Cortex of kidney (tissue), 1 donor: ENCODE data around the gene TMEM108.

Source experiments
- DNase-seq: peaks from one replicate; lab custom pipeline; 2025; lab: John Stamatoyannopoulos, UW

The TMEM108 gene

DNA sequence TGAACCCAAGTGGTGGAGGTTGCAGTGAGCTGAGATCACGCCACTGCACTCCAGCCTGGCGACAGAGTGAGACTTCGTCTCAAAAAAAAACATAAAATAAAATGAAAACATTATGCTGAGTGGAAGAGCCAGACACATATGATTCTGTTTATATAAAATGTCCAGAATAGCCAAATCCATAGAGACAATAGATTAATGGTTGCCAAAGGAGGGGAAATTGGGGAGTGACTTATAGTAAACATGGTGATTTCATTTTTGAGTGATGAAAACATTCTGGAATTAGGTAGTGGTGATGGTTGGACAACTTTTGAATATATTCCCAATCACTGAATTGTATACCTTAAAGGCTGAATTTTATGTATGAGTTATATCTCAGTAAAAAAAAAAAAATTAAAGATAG is 189.6 kb downstream of the TMEM108 start:
- DNase-seq: no peak

DNA sequence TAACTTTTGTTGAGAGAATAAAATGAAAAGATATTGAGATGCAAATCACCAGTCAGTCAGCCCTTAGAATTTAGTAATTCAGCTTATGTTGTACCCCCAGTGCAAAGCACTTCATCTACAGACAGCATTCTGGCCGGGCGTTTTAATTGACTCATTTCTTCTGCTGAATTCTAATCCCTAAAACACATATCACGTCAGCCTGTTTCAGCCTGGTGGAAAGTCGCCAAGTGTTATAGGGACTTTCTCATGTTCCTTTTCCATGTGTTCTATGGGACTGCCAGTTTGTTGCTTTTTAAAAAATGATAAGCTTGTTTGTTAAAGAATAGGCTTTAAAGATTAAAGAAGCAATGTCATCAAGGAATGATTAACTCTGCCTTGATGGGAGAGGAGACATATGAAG is 192.0 kb downstream of the TMEM108 start:
- no peak for DNase-seq

DNA sequence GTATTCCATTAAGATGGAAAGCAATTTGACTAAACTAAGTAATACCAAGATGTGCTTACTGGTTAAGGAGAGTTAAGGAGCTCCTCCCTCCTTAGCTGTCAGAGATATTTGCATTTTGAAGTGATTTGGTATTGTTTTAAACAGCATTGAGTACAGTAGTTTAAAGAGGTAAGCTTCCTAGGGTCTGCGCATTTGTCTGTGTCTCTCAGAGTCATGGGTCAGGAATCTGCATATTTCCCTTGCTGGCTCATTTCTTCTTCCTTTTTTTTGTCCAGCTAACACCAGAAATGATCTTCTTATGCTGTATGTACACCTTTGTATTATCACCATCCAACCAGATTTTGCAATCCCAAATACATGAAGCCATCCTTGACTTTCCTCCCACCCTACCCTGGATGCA is 198.7 kb downstream of the TMEM108 start:
- DNase-seq: no peak

DNA sequence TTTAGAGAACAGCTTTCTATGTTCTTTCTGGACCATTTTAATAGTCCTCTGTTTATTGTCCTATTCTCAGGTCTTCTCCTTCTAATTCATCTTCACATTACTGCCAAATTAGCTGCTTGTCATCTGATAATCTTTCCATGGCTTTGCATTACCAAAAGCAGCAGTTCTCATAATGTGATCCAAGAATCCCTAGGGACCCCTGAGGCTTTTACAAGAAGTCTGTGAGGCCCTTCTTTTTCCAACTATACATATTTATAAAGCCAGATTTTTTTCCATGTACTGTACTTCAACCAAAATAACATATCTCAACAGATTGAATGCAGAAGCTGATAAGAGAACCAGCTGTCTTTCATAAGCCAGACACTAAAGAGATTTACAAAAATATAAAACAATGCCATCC is 199.2 kb downstream of the TMEM108 start:
- no peak for DNase-seq

DNA sequence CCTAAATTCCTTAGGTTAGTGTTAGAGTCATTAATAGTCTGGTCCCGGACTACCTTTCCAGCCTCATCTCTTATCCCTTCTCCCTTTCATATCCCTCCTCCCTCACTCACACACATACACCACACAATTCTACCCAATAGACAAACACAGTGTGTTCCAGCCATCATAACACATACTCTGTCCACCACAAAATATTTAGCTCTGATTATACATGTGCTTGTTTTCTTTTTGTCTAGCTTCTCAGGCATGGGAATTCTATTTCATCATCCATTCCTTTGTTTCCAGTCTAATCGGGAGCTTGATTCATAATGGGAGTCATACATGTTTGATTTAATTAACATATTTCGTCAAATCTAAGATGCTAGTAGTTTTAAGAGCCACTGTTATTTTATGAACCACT is 199.8 kb downstream of the TMEM108 start:
- no peak for DNase-seq

DNA sequence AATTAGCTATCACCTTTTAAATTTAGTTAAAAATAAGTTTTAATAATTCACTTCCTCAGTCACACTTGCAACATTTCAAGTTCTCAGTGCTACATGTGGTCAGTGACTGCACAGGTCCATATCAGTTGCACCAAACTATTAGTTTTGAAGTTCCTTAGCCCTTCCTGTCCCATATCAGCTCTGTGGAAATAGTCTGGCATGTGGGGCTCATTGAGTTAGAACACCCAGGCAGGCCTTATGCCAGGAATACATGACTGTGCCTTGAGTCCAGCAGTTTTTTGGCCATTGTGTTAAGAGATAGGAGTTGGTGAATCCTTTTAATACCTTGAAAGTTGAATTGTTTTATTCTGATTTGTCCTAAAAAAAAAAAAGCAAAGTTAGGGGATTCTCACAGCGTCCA is 207.9 kb downstream of the TMEM108 start:
- DNase-seq: no peak

DNA sequence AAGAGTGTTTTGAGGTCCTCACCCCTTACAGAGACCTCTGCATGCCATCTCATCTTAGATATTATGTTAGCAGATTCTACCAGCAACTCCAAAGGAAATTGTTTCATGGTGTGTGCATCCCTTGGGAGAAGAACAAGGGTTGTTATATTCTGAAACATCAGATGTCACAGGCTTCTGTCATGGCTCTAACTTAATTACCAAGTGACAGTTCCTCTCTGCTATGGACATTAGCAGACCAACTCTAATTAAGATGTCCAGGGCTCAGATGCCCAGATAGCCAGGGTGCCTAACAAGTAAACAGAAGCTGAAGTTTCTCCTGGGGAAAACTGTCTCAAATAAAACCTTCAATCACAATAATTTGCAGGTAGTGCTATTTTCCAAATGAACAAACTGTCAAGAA is 208.6 kb downstream of the TMEM108 start:
- no peak for DNase-seq

DNA sequence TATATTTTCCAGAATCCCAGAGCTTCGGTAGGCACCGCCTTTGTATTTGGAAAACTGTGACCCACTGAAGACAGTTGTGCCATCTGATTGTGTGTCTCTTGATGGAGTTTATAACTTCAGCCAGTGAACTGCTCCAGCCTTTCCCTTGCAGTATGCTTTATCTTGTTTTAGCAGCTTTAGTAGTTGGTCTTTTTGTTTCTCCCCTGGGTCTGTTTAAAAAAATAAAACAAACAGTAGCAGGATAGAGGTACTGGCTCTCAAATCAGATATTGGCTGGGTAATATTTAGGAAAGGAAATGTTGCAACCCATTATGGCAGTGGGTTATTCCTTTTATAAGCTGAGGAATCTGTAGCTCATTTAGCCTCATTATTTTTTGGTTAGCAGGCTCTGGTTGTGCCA is 210.2 kb downstream of the TMEM108 start:
- DNase-seq: no peak

DNA sequence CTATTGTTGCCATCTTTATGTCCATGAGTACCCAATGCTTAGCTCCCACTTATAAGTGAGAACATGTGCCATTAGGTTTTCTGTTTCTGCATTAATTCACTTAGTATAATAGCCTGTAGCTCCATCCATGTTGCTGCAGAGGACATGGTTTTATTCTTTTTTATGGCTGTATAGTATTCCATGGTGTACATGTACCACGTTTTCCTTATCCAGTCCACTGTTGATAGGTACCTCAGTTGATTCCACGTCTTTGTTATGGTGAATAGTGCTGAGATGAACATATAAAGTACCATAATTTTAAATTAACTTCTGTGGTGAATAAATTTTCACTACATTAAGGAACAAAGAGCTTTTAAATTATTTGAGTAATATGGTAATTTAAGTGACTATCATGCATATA is 211.3 kb downstream of the TMEM108 start:
- DNase-seq: no peak

DNA sequence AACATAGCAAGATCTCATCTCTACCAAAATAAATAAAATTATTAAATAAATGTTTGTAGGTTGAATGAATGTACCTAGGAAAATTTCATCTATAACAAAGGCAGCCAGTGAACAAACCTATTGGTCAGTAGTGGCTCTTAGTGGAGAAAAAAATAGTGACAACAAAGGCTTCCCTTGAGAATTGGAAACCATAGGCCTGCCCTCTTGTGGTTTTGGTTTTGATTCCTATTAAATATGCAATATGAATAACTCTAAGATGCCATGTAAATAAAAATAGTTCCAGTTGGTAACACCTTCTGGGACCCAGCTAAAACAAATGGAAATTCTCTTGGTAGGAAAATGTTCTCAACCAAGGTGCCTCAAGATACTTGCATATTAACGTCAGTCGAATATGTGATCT is 216.0 kb downstream of the TMEM108 start:
- DNase-seq: no peak

DNA sequence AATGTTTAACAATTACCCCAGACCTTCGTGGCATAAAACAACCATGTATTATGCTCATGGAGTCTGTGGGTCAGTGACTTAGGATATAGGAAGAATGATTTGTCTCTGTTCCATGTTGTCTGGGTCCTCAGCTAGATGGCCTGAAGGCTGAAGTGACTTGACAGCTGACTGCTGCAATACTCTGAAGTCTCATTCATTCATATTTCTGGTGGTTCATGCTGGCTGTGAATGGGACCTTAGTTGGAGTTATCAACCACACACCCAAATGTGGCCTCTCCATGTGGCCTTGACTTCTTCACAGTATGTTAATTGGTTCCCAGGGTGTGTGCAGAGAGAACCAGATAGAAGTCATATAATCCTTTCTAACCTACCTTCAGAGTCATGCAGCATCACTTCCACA is 216.5 kb downstream of the TMEM108 start:
- DNase-seq: no peak

DNA sequence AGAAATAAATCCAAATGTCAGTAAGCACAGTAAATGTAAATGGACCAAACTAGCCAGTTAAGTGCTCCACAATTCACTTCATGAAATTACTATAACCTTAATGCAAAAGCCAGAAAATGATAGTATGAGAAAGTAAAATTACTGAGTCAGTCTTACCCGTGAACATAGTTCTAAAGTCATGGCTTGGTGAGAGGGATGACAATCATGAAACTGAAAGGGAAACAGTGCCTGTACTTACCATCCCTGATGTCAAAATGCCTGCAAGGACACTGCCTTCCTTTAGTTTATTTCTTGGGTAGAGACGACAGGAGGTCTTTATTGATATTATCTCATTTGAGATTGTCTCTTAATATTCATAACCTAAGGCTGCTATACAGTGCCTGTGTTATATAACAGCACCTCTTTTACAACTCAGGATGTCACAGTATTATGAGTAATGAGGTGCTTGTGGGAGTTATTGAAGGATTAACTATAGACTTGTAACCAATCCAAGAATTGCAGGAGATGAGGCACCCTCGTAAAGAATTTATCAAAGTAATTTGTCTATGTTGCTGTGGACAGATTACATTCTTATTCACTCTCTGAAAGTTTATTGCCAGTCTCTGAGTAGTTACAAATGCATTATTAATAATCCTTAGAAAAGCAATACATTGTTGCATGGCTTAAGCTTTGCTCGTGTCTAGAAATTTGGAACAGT is 218.7 kb downstream of the TMEM108 start:
- no peak for DNase-seq

DNA sequence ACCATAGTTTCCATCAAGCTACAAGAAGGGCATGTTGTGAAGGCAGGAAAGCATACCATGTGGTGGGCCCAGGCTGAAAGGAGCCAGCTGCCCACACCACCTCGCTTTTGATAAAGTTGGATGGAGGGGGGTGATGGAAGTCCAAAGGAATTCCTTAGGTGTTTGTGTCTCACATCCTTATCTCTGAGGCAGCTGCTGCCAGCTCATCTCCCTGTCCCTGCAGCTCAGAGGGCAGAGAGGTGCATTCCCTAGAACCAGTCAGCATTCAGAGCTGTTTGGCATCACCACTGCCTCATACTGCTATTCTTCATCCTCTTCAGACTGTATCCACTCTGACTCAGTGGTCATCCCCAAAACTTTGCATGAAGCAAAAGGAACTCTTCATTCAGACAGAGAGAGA is 220.2 kb downstream of the TMEM108 start:
- DNase-seq: no peak

DNA sequence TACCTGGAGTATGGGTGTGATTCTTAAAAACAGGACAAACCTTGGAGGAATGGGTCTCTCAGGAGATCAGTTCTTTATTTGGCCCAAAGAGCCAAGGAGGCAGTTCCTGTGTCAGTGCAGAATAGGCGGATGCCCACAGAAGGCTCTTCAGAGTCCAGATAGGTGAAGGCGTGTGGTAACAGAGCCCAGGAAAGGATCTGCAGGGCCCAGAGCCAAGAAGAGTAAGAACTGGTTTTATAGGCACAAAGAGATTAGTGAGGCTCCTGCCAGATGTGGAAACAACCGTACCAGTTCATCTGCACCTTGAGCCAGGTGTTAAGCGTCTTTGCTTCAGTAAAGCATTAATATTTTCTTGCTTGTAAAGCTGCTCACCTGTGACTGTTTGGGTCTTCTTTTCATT is 221.6 kb downstream of the TMEM108 start:
- no peak for DNase-seq

DNA sequence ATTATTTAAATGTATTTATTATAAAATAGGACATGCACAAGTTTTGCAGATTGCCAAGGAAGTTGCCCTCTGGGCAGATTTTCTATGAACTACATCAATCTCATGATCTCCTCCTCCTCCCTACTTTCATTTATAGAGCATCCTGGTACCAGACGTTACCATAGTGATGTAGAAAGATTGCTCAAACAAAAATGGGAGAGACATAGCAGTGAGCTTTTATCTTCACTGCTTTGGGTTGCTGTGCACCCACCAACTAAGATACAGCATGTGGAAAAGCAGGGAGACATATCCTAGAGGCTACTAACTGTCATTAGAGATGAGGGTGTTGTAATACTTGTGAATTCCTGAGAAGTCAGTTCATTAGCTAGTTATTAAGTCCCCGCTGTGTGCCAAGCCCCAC is 224.1 kb downstream of the TMEM108 start:
- DNase-seq: no peak

DNA sequence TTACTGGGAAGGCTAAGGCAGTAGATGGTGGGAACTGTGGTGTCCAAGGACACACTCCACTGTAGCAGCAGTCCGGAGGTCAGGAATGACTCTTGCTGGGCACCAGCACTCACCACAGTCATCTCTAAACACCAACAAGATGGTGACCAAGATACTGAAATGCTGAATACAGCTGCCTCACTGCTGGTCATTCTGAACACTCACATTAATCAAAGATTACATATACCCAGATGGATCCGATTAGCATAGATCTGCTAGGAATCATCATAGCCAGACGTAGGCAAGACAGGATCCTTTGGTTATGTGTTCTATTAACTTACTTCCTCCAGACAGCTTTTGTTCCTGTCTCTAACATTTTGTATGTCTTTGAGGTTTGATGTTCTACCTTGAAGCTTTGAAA is 226.7 kb downstream of the TMEM108 start:
- no peak for DNase-seq

DNA sequence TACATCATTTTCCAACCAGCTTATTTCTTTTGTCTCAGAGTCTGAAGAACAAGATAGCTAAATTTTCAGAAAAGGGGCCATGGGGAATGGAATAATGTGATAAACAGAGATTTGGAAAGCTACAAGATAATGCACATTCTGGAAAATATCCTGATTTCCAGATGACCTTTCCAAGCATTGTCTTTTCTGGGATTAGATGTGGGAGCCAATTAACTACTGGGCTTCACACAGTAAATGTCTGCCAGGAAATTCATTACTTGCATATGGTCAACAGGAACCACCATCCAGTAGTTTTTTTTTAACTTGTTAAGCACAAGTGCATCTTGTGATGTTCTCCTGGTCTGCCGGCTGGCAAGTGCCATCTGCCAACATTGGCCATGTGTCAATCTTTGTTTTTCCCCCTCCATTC is 230.5 kb downstream of the TMEM108 start:
- no peak for DNase-seq

DNA sequence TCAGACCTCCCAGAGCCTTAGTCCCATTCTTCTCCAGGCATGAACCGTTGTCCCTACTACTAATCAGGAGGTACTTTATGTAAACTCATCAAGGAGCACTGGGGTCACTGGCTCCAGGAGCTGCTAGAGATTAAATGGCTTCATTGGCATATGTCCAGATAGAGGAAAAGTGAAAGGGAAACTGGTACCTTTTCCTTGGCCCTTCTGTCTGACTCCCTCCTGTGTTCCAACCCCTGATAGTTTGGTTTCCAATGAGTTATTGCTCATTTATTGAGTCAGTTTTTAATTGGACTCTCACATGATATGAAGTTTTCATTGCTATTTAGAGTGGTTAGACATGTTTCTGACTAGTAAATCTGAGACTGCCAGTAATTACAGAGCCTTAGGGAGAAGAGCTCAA is 231.2 kb downstream of the TMEM108 start:
- no peak for DNase-seq

DNA sequence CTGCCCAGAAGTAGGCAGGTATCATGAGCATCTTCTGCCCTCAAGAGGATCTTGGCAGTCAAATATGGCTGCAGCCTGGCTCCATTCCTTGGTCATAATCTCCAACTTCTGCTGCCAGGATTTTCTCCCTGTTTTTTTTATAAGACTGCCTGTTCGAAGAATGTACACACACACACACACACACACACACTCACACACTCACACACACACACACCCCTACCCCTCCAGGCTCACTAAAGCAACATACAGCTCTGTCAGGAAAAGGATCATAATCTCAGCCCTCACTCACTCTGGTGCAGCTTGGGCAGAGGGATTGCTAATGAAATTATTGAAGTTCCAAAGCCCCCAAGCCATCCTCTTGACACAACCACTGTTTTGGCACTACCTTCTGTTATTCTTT is 232.4 kb downstream of the TMEM108 start:
- DNase-seq: no peak

DNA sequence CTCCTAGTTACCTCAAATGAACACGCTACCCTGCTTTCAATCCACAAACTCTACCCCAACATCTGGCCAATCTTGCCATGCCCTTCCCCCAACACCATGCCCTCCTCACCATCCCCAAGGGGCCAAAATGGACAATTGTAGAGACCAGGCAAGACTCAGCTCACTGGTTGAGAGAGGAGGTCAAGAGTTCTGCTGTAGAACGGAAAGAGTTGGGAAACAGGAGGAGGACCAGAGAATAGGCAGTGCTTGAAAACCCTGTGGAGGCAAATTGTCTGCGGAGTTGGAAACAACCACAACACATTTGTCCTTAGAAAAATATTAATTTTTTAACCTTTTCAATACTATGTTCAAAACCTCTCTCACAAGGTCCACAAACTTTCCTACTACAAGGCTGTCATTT is 232.9 kb downstream of the TMEM108 start:
- DNase-seq: no peak

DNA sequence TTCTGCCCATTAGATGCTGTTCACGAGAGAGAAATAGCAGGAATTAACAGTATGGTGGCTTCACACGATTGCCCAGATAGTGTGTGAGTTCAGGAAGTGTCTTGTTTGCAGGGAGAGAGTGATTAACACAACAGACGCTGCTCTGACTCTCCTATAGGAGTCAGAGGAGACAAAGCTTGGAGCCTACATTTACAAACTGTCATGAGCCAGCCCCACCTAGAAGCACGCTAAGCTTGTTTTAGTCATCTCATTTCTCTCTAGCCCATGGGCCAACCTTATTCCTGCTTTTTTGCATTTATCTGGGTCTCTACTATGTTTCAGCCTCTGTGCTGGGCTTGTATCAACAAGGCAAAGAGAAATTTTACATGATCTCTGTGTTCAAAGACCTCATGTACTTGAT is 233.3 kb downstream of the TMEM108 start:
- DNase-seq: no peak

DNA sequence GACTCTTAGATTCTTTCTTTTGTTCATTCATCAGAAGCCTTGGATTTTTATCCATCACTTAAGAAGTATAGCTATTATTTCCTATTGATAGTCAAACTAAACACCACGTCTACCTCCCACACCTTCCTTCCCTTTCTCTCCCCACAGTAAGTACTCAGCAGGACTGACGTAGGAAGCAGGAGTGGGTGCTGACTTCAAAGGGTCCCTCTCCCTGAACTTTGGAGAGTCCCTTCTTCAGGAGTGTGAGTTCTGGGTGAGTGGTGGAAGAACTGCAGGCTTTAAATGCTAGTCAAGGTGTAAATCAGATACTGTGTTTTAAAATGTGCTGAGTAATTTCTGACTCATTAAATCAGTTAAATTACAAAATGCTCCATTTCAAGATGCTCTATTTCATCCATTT is 235.2 kb downstream of the TMEM108 start:
- no peak for DNase-seq

DNA sequence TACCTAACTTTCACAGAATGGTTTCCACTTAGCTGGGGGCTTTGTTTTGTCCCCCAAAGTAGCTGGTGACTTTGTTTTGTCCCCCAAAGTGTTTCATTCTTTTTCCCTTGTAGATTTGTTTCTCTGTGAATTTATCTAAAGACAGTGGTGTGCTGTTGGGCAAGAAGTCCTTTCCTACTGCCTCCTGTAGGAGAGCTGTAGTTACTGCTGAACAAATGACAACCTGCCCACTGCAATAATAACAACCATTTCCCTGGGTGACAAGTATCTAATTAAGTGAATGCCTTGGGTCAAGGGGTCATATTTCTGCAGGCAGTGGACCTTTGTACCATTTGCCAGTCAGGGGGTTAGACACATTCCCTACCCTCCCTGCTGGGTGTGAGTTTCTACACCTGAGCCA is 236.3 kb downstream of the TMEM108 start:
- no peak for DNase-seq

DNA sequence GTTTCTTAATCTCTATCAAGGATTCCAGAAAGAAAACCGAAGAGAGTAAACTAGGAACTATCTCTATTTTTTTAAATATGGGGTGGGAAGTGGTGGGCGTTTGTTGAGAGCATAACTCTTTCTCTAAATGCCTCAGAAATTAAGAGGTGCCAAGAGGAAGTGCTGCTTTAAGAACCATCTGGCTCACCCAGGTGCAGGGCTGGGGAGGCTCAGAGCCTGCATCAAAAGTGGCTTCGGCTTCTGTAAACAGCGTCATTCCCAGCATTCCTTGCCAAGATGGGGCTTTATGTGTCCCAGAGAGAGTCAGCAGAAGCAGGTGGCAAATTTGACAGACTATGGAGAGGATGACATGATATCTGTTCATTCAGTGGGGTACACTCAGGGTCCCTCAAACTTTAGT is 238.4 kb downstream of the TMEM108 start:
- DNase-seq: no peak

DNA sequence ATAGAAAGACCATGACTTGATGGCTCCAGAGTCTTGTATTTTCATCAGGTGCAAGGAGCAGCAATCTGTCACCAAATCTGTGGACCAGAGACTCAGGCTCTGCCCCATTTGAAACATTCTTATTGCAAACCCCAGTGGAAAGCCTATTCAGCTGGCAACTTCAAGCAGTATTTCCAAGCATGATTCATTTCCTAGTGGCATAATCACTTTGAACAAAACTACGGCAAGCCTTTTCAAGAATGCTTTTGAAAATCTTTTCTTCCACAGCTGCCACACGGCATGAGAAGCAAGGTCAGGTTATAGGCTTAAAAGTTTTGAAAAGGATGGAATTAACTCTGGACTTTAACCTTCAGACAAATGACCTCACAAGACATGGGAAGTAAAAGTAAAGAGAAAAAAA is 239.6 kb downstream of the TMEM108 start:
- DNase-seq: no peak
